NCI-H2107 (cell line): ENCODE results near the gene NUDT8.
"Not testable (repeated sequence)": the region's sequence is repeated elsewhere in the genome, so short reads cannot be mapped to it uniquely, and the experiment has no call there.

ENCODE experiments used
- DNase-seq: peaks from one replicate; lab custom pipeline; 2025; lab: John Stamatoyannopoulos, UW

NUDT8 gene

DNA sequence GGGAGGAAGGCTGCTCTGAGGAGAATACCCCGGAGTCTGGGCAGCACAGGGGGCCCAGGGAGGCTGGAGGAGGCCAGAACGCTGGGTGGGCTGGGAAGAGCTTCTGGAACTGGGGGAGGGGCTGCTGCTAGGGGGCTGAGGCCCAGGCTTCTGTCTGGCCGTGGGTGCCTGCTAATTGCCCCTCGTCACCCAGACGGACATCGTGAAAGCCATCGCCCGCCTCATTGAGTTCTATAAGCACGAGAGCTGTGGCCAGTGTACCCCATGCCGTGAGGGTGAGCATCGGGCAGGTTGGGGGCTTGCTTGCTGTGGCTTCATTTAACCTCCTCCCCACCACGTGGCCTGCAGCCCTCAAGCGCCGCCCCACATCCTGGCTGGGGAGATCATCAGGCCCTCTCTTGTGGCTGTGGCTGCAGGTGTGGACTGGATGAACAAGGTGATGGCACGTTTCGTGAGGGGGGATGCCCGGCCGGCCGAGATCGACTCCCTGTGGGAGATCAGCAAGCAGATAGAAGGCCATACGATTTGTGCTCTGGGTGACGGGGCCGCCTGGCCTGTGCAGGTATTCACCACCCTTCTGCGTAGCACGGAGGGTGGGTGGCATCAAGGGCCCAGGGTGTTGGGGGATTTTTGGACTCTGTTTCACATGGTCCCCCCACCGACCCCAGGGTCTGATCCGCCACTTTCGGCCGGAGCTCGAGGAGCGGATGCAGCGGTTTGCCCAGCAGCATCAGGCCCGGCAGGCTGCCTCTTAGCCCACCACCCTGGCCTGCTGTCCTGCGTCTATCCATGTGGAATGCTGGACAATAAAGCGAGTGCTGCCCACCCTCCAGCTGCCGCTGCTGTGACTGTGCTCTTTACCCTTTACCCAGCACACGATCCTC is 17.8 kb downstream of the NUDT8 start:
- no peak for DNase-seq

DNA sequence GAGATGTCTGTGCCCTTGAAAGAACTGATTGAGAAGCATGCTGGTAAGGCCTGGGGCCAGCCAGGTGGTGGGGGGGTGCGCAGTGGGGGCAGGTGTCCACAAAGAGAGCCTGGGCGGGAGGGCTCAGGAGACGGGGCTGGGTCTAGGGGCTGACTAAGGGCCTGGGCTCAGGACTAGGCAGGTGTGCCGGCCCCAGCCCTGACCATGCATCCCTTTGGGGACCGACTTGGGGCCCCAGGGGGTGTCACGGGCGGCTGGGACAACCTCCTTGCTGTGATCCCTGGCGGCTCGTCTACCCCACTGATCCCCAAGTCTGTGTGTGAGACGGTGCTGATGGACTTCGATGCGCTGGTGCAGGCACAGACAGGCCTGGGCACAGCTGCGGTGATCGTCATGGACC is 18.6 kb downstream of the NUDT8 start:
- no peak for DNase-seq

DNA sequence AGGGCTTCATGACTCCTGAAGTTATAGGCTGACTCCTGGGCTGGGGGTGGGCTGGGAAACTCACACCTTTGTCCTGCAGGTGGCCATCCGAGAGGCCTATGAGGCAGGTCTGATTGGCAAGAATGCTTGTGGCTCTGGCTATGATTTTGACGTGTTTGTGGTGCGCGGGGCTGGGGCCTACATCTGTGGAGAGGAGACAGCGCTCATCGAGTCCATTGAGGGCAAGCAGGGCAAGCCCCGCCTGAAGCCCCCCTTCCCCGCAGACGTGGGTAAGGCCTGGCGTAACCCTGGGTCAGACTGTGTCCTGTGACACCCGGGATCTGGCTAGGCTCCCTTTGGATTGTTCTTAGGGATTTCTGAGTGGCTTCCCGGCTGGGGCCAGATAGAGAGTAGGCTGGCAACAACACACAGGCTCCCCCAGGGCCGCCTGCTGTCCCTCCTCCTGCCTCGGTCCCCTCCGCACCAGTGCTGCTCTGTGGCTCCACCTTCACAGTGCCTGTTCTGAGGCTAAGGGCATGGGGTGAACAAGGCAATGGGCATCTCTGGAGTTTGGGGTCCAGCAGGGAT is 19.4 kb downstream of the NUDT8 start:
- no peak for DNase-seq

DNA sequence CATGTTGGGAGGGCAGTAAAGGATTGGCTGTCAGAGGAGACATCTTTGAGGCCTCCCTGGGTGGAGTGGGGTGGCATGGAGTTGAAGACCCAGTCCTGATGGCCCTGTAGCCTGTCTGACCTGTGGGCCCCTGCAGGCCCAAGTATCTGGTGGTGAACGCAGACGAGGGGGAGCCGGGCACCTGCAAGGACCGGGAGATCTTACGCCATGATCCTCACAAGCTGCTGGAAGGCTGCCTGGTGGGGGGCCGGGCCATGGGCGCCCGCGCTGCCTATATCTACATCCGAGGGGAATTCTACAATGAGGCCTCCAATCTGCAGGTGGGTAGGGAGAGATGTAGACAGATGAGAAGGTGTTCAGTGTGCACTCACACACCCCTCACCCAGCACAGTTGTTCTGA is 20.4 kb downstream of the NUDT8 start:
- DNase-seq: no peak

DNA sequence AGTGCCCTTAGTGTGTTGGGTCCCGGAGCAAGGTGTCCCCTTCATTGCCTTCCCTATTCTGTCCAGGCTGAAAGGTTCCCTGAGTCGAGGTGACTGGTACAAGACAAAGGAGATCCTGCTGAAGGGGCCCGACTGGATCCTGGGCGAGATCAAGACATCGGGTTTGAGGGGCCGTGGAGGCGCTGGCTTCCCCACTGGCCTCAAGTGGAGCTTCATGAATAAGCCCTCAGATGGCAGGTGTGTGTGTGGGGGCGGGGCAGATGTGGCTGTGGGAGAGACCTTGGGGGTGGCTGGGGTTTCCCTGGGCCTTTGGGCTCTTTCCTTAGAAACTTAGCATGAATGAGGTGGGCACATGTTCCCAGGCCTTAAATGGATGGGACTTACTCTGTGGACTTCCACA is 21.3 kb downstream of the NUDT8 start:
- DNase-seq: no peak

DNA sequence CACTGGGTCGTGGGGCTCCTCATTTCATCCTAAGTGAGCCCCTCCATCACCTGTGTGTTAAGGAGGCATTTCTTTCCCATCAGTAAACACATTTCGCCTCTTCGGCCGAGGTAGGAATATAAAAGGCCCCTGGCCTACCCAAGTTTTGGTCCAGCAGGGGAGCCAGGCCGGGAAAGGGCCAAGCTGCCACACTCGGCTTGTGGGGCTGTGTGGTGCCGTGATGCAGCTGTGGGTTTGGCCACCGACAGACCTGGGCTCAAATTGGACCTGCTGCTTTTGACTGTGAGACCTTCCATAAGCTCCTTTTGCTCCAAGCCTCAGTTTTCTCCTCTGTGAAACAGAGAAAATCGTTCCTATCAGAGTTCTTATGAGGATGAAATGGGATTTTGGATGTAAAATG is 22.2 kb downstream of the NUDT8 start:
- no peak for DNase-seq

DNA sequence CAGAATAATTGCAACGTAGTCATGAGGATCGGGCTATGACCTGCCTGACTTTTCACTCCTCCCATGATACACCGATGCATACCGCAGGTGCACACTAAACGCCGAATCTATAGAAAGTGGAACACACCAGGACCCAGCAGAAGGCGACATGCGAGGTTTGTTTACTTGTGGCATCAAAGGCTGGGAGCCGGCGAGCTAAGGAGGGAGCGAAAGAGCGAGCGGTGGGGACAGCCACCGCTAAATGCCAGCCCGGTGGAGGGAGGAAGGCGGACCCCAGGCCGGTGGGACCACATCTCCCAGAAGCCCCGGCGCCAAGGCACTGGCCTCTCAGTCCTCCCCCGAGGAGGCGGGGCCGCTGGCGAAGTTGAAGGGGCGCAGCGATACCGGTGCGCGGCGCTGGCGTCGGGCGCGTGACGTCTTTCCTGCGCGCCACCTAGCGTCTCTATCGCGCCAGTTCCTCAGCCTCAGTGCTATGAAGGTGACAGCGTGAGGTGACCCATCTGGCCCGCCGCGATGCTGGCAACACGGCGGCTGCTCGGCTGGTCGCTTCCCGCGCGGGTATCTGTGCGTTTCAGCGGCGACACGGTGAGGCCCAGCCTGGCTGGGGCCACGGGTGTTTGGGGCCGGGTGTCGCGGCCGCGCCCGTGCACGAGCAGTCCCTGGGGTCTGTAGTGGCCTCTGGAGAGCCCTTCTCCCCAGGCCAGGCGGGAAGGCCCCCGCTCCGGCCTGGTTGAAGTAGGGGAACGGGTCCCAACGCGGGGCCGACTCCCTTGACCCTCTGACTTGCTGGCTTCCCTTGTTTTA is 23.0 kb downstream of the NUDT8 start, which contains the start of gene NDUFV1:
TSS of gene NDUFV1 (plus strand) at position 445 of the 804 bp plus-strand sequence. CDS start at position 514, 69 bp downstream.
- DNase-seq: peak; percentile 93

DNA sequence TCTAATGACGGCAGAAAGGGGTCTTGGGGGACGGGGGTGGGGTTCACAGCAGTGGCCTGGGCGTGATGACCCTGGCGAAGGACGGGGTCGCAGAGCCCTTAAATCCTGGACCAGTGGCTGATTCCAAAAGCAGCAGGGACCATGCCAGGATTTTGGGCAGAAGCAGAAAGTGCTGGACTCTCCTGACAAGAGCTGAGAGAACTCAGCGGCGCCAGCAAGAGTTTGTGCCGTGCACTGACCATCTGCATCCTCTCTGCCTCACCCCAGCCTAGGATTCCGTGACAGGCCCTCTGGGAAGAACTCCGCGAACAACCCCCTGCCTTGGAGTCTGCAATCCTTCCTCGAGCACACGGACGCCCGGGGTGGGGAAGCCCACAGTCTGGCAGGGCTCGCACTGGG is 23.6 kb downstream of the NUDT8 start:
- DNase-seq: no peak

DNA sequence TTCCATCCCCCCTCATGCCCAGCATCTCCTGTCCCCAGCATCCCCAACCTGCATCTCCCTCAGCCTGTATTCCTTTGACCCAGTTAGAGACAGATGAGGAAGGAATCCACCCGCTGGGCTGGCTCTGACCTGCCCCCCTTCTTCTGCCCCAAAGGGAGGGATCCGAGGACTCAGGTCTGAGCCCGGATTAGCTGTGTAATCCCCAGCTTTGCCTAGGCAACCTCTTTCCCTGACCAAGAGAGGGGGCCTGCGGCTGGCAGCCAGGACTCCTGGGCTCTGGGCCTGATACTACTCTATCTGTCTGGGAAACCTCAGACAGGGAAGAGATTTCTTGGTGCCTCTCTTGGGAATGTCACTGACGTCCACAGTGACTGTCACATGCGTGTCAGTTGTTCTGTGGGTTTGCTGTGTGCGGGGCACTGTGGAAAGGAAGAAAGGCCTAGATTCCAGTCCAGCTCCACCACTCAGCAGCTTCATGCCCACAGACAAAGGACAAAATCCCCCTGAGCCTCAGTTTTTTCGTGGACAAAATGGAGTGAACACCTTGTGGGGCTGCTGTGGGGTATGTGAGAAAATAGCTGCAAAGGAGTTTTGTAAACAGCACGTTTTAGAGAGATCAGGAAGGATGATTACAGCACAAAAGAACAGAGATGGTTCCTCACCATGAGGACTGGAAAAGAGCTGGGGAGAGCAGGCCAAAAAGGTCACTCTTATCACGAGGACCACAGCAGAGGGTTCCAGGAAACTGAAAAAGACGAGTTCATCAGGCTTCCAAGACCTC is 24.3 kb downstream of the NUDT8 start:
- no peak for DNase-seq

DNA sequence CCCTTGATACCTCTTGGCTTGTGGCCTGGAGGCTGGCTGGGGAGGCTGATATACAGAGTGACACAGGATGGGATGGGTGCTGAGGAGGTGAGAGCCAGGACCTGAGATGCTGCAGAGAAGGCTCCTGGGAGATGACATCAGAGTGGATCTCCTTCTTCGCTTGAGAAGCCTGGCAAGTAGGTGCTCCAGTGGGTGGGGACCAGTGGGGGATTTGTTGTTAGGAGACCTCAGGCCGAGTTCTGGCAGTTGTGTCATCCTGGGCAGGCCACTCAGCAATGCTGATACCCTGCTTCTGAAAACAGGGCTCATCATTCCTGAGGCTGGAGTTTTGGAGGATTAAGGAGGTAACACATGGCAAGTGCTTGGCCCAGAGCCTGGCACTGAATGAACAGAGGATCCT is 24.9 kb downstream of the NUDT8 start:
- DNase-seq: no peak

DNA sequence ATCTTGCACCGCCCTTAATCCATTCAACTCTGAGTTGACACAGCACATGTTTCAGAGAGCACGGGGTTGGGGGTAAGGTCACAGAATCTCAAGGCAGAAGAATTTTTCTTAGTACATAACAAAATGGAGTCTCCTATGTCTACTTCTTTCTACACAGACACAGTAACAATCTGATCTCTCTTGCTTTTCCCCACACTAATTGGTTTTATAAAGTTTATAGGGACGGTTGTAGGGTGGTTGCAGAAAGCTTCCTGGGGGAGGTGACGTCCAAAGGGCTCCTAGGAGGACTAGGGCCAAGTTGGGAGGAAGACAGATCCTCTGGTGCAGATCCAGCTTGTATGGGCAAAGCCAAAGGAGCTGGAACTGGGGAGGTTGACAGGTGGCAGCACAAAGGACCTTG is 25.6 kb downstream of the NUDT8 start:
- not testable (repeated sequence) for DNase-seq

DNA sequence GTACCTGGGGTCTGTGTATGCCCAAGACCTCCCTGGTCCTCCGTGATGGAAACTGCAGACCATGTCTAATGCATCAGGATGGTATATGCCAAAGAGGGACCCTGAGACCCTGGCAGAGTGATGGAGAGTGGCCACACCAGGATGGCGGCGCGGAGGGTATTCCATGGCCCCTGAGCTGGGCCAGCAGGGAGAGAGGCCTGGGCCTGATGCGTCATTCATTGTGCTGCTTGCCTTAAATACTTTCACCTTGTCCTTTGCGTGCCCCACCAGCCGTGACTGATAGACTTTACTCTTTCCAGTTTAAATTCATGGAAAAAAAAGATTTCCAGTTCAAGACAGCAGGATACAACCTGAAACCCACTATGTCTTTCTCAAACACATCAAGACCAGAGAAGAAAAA is 28.6 kb downstream of the NUDT8 start:
- DNase-seq: no peak

DNA sequence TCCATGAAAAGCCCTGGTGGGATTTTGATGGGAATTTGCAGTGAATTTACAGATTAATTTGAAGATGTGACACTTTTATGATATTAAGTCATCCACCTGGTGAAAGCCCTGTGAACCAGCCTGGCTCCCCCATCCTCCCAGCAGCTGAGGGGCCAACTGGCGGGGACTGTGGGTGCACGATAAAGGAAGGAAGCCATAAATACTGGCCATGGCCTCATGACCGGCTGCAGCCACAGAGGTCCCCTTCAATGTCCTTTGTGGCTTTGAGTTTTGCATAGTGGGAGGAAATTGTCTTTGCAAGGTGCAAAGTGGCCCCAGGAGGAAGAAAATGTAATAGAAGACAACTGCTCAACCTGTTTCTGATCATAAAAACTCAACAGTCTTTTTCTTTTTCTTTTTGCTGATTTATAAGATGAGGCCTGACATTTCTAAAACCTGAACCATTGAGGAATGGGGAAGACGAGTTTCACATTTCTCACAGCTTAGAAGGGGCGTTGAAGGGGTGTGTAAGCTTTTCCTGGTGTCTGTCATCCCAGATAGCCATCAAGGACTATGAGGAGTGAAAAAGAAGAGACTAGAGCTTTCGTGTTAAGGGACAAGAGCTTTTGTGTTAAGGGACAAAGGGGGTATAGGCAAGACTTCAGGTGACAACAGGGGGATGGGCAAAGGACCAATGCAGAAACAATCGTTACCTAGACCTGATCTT is 29.3 kb downstream of the NUDT8 start:
- DNase-seq: no peak

DNA sequence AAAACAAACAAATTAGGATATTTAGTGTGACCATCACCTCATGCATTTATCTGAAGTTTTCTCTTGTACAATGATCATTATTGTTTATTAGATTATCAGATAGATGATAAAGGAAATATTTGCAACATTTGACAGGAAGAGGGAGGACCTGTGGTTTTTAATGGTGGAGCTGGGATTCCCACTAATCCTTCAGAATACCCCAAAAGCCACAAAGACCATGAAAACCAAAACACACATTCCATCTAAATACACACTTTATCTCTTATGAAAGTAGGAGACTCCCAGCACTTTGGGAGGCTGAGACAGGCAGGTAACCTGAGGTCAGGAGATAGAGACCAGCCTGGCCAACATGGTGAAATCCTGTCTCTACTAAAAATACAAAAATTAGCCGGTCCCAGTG is 30.6 kb downstream of the NUDT8 start:
- no peak for DNase-seq

DNA sequence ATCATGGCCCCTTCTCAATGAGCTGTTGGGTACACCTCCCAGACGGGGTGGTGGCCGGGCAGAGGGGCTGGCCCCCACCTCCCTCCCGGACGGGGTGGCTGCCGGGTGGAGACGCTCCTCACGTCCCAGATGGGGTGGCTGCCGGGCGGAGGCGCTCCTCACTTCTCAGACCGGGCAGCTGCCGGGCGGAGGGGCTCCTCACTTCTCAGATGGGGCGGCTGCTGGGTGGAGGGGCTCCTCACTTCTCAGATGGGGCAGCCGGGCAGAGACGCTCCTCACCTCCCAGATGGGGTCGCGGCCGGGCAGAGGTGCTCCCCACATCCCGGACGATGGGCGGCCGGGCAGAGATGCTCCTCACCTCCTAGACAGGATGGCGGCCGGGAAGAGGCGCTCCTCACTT is 31.8 kb downstream of the NUDT8 start:
- DNase-seq: not testable (repeated sequence)

DNA sequence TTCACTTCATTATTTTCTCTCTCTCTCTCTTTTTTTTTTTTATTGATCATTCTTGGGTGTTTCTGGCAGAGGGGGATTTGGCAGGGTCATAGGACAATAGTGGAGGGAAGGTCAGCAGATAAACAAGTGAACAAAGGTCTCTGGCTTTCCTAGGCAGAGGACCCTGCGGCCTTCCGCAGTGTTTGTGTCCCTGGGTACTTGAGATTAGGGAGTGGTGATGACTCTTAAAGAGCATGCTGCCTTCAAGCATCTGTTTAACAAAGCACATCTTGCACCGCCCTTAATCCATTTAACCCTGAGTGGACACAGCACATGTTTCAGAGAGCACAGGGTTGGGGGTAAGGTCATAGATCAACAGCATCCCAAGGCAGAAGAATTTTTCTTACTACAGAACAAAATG is 32.3 kb downstream of the NUDT8 start:
- DNase-seq: not testable (repeated sequence)

DNA sequence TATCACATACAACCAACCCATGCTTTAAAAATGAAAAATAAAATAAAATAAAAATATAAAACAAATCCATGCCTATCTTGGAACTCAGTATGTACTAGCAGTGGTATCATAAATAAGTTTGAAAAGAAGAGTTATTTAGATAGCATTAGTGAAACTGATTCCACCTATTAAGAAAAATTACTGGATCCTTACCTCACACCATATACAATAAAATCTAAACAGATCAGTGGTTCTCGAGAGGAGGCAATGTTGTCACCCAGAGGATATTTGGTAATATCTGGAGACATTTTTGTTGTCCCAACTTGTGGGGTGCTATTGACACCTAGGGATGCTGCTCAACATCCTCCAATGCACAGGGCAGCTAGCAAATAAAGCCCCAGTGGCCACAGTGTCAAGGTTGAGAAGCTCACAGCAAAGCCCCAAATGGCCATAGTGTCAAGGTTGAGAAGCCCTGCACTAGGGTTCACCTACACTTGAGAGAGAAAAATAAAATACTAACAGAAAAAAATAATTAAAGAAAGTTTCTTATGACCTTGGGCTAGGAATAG is 32.9 kb downstream of the NUDT8 start:
- DNase-seq: no peak

DNA sequence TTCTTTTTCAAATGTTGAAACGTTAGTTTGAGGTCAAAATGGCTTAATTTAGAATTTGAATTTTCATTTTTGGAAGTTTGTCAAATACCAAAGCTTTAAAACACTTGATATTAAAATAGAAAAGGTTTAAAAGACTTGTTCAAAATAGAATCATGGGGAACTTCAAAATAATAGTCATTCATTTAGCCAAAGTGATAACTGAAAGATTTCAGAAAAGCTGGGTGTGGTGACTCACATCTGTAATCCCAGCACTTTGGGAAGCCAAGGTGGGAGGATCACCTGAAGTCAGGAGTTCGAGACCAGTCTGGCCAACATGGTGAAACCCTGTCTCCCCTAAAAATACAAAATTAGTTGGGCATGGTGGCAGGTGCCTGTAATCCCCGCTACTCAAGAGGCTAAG is 35.3 kb downstream of the NUDT8 start:
- DNase-seq: no peak

DNA sequence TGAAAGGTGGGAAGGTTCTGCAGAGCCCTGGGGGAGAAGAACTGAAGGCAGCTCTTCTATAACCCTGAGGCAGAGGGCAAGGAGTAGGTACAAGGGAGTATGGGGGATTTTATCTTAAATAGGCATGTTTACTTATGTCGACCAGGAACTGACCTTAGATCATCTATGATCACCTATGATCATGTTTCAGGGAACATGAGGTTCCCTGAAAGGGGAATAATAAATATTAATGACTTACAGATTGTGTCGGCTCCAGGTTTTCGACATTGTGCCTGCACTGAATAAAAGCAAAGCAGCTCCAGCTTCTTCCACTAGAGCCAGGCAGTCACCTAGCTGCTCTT is 36.2 kb downstream of the NUDT8 start:
- DNase-seq: no peak

DNA sequence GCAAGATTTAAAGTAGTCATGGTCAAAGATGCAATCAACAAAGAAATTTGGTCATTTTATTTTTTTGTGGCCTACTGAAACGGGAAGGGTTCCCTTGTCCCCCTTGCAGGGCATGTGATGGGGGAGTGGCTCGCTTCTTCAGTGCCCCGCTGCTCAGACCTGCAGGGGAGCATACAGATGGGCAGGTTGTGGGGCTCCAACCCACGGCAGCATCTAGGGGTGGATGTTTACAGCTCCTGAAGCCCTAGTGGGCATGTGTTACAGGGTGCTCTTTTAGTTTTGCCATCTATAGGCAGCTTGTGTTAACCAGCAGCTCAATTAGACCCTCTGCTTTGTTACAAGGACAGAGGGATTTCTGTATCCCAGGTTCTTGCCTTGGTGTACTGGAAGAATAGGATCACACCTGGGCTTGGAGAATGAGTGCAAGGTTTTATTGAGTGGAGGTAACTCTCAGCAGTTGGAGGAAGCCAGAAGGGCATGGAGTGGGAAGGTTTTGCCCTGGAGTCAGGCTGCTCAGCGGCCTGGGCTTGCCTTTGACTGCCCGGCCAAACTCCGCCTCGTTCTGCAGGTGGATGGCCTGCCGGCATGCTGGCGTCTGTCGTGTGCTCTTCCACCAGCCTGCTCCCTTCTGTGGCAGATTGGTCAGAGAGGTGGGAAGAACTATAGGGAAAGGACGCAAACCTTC is 36.7 kb downstream of the NUDT8 start:
- no peak for DNase-seq
